Measurements from ENCODE around the gene RNASET2. TPM values are rescaled to one million over a fixed set of nuclear protein-coding genes. Genes with fewer than 3 reads are reported as not detected.
A peak's percentile ranks its signal among the peaks of the same experiment; 100 is the strongest.

The RNASET2 gene
- total and polyA plus RNA-seq, 2 of the 13 experiments (the other 11 are each of a cell fraction or from before 2014, with no cell fraction given), result 44.6 to 597 TPM

GRCh38 chr6:166930354-166930891 is 25.9 kb downstream of the RNASET2 start (continued):
- TF ChIP-seq ZNF230 (CRISPR knock-in tag; IDR thresholded peaks at IDR 0.05), result no peak
- no peak; the same call in 1 of the 2 replicates for TF ChIP-seq ZNF672 (CRISPR knock-in tag; IDR thresholded peaks at IDR 0.05)
- TF ChIP-seq ZNF232 (CRISPR knock-in tag; IDR thresholded peaks at IDR 0.05; ENCODE audit: borderline replicate concordance), result no peak
- TF ChIP-seq POLR2A (IDR thresholded peaks at IDR 0.05; ENCODE audit: insufficient read depth in 1 of 2, low read depth in 2 of 2, low read length in 2 of 2), result 0 out of 4 replicates have a peak, but pooled peaks of 1 of the 2 experiments have one; percentile 53
- TF ChIP-seq SCMH1 (CRISPR knock-in tag; IDR thresholded peaks at IDR 0.05; ENCODE audit: borderline replicate concordance), result no peak
- no peak for TF ChIP-seq ZNF44 (CRISPR knock-in tag; IDR thresholded peaks at IDR 0.05)
- TF ChIP-seq, protein P1, sequence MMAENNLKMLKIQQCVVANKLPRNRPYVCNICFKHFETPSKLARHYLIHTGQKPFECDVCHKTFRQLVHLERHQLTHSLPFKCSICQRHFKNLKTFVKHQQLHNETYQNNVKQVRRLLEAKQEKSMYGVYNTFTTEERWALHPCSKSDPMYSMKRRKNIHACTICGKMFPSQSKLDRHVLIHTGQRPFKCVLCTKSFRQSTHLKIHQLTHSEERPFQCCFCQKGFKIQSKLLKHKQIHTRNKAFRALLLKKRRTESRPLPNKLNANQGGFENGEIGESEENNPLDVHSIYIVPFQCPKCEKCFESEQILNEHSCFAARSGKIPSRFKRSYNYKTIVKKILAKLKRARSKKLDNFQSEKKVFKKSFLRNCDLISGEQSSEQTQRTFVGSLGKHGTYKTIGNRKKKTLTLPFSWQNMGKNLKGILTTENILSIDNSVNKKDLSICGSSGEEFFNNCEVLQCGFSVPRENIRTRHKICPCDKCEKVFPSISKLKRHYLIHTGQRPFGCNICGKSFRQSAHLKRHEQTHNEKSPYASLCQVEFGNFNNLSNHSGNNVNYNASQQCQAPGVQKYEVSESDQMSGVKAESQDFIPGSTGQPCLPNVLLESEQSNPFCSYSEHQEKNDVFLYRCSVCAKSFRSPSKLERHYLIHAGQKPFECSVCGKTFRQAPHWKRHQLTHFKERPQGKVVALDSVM (CRISPR knock-in tag; IDR thresholded peaks at IDR 0.05), result no peak
- TF ChIP-seq MXI1 (IDR thresholded peaks at IDR 0.05; ENCODE audit: borderline replicate concordance, low read depth, low read length), result peak; percentile 62; the same call in 2 of the 3 replicates
- 0 out of 2 replicates have a peak, but pooled peaks have one; percentile 62 for TF ChIP-seq ZNF589 (CRISPR knock-in tag; conservative IDR thresholded peaks at IDR 0.05)
- no peak for TF ChIP-seq SOX5 (CRISPR knock-in tag; IDR thresholded peaks at IDR 0.05; ENCODE audit: borderline replicate concordance)
- TF ChIP-seq MYNN (CRISPR knock-in tag; IDR thresholded peaks at IDR 0.05; ENCODE audit: low read depth), result no peak
- no peak for TF ChIP-seq ZNF766 (CRISPR knock-in tag; IDR thresholded peaks at IDR 0.05; ENCODE audit: borderline replicate concordance)
- TF ChIP-seq ZNF33A (CRISPR knock-in tag; IDR thresholded peaks at IDR 0.05; ENCODE audit: borderline replicate concordance), result no peak
- no peak for TF ChIP-seq ZFAT (CRISPR knock-in tag; conservative IDR thresholded peaks at IDR 0.05)
- no peak for TF ChIP-seq DBP (CRISPR knock-in tag; IDR thresholded peaks at IDR 0.05; ENCODE audit: not compliant biosample characterization)
- no peak for TF ChIP-seq ZNF709 (CRISPR knock-in tag; IDR thresholded peaks at IDR 0.05)
- no peak for TF ChIP-seq MED1 (CRISPR knock-in tag; IDR thresholded peaks at IDR 0.05)
- TF ChIP-seq, protein P2, sequence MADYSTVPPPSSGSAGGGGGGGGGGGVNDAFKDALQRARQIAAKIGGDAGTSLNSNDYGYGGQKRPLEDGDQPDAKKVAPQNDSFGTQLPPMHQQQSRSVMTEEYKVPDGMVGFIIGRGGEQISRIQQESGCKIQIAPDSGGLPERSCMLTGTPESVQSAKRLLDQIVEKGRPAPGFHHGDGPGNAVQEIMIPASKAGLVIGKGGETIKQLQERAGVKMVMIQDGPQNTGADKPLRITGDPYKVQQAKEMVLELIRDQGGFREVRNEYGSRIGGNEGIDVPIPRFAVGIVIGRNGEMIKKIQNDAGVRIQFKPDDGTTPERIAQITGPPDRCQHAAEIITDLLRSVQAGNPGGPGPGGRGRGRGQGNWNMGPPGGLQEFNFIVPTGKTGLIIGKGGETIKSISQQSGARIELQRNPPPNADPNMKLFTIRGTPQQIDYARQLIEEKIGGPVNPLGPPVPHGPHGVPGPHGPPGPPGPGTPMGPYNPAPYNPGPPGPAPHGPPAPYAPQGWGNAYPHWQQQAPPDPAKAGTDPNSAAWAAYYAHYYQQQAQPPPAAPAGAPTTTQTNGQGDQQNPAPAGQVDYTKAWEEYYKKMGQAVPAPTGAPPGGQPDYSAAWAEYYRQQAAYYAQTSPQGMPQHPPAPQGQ (CRISPR knock-in tag; IDR thresholded peaks at IDR 0.05; ENCODE audit: borderline replicate concordance), result no peak
- no peak for TF ChIP-seq NR2C2 (CRISPR knock-in tag; IDR thresholded peaks at IDR 0.05; ENCODE audit: borderline replicate concordance)
- peak; percentile 82 for TF ChIP-seq PHB2 (IDR thresholded peaks at IDR 0.05; ENCODE audit: partially characterized antibody)
- TF ChIP-seq KDM5A (IDR thresholded peaks at IDR 0.05; ENCODE audit: borderline replicate concordance, low read length), result no peak
- TF ChIP-seq, protein P3, sequence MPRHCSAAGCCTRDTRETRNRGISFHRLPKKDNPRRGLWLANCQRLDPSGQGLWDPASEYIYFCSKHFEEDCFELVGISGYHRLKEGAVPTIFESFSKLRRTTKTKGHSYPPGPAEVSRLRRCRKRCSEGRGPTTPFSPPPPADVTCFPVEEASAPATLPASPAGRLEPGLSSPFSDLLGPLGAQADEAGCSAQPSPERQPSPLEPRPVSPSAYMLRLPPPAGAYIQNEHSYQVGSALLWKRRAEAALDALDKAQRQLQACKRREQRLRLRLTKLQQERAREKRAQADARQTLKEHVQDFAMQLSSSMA (CRISPR knock-in tag; IDR thresholded peaks at IDR 0.05), result no peak
- TF ChIP-seq ZBTB3 (CRISPR knock-in tag; IDR thresholded peaks at IDR 0.05; ENCODE audit: borderline replicate concordance, low read depth), result no peak
- peak; percentile 92 for TF ChIP-seq TARDBP (CRISPR knock-in tag; IDR thresholded peaks at IDR 0.05)
- TF ChIP-seq, protein P4, sequence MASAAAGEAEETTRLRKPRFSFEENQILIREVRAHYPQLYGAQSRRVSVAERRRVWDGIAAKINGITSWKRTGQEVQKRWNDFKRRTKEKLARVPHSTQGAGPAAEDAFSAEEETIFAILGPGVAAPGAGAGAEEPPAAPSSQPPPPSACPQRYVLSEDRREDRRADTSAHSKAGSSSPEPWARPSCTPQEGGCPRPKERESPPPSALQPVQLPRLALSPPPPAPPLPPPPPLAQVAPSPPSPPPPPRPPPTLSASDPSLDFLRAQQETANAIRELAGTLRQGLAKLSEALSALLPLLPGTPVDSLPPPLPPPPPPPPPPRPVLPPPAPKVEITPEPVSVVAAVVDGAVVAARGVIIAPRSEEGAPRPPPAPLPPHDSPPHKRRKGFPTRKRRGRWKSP (CRISPR knock-in tag; IDR thresholded peaks at IDR 0.05), result no peak

All from HepG2 (cell line).